GM08714 (cell line): ENCODE results near the gene KRT9.
"Not testable (repeated sequence)": the region's sequence is repeated elsewhere in the genome, so short reads cannot be mapped to it uniquely, and the experiment has no call there.

ENCODE experiments used
- H3K4me3 ChIP-seq: fragments of 200-500 bp; sonication (Bioruptor generic); 2 replicates; pipeline ENCODE4 v1.5.1; 2014; ENCODE audit warnings: mild to moderate bottlenecking, low read length, inconsistent platforms
- ZNF274 ChIP-seq: IDR thresholded peaks from 2 replicates; pipeline ENCODE4 v1.6.1; 2012; ENCODE audit warnings: mild to moderate bottlenecking, low read depth, low read length

Gene KRT9

GRCh38 chr17:41588126-41588810 lies 16.4 kb upstream of the KRT9 start:
- H3K4me3 ChIP-seq: no peak overlapping the region
- no peak for TF ChIP-seq ZNF274

GRCh38 chr17:41586863-41587495 lies 15.1 kb upstream of the KRT9 start, which contains the start of gene KRT14:
Gene KRT14 (minus strand): TSS chr17:41586895. CDS start chr17:41586834, 61 bp downstream.
- H3K4me3 ChIP-seq: no peak within 1 kb of the TSS
- no peak for TF ChIP-seq ZNF274

DNA sequence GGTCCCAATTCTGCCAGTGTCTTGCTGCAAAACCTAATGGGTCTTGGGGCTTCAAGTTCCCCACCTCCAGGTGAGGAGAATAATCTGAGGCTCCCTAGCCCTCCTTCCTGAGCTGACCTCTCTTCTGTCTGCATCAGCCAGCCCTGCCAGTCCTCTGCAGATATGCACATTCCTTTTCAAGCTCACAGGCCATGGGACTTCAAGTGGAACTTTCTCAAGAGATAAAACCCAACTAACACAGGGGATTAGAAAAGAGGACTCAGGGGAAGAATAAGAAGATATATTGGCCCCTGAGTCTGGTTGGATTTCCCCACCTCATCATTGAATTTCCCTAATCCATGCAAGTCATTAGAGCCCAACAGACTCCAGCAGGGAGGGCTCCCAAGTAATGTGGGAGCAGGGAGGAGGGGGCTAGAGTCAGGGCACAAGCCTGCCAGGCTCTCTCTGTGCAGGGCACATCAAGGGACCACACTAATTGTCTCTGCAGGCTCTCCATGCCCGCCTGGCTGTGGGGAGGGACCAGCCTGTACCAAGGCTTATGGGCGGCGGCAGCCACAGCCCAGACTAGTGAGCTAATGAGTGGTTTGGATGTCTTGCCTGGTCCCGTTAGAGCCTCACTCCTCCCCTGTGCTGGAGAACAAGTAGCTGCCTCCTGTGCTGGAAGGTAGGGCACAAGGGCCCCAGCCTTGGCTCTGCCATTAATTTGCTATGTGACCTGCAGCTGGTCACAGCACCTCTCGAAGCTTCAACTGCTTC lies 13.6 kb upstream of the KRT9 start:
- H3K4me3 ChIP-seq: no peak overlapping the region
- TF ChIP-seq ZNF274: no peak

- not testable (repeated sequence) for H3K4me3 ChIP-seq
These were observed 12.6 kb upstream of the KRT9 start for GRCh38 chr17:41584331-41584927.

- no peak overlapping the region for H3K4me3 ChIP-seq
- TF ChIP-seq ZNF274: no peak
These were observed 11.6 kb upstream of the KRT9 start for GRCh38 chr17:41583137-41584127.

DNA sequence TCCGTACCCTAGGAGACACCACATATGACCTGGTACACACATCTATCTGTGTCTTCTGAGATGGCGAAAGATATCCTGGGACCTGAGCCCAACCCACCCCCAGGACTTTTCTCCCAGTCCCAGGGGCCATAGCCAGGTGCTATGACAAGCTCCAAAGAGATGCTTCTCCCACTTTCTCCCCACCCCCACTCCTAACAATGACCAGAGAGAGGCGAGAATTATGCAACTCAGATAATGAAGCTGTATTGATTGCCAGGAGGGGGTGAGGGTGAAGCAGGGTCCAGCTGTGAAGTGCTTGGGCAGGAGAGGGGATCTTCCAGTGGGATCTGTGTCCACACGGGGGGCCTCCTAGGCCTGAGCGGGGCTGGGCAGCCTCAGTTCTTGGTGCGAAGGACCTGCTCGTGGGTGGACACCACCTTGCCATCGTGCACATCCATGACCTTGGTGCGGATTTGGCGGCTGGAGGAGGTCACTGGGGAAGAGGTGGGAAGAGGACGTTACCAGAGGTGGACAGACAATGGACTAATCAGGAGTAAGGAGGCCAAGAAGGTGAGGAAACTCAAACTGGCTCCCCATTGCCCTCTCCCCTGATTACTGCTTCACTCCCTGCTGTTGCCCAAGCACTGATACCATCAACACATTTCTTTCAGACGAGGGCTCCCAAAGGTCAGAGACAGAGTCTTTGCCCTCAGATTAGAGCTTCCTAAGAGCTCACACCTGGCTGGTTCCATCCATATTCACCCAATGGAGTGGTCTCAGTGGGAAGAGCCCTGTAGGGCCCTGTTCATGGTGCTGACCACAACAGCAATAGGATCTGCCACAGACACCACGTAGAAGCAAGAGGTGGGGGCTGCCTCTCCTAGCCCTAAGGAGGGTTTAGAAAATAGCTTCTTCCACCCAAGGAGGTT lies 10.5 kb upstream of the KRT9 start:
- not testable (repeated sequence) for H3K4me3 ChIP-seq

DNA sequence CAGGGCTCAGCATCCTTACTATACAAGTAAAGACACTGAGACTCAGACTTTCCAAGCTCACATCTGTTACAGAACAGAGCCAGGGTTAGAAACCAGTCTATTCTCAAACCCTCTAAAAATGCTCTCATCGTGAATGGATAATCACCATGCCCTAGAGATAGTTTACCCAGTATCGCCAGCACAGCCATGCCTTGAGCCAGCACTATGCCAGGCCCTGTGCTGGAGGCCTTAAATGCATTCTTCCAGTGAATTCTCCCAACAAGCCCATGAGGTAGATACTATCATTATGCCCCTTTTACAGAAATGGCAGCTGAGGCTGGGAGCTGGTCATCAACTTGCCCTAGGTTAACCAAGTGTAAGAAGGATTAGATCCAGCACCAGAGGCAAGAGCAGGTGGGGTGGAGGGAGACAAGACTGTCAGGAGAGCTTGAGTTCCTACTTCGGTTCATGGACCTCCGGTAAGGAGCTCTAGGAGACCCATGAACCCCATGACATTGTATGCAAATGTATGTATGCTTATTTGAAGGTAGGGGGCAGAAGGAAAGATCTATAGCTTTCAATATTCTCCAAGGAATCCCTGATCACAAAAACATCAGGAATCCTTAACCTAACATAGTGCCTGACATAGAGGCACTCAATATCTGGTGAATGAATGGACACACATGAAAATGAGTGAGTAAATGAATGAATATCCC lies 9.7 kb upstream of the KRT9 start:
- no peak overlapping the region for H3K4me3 ChIP-seq
- no peak for TF ChIP-seq ZNF274

GRCh38 chr17:41580687-41581365 lies 9.0 kb upstream of the KRT9 start:
- H3K4me3 ChIP-seq: no peak overlapping the region
- no peak for TF ChIP-seq ZNF274

DNA sequence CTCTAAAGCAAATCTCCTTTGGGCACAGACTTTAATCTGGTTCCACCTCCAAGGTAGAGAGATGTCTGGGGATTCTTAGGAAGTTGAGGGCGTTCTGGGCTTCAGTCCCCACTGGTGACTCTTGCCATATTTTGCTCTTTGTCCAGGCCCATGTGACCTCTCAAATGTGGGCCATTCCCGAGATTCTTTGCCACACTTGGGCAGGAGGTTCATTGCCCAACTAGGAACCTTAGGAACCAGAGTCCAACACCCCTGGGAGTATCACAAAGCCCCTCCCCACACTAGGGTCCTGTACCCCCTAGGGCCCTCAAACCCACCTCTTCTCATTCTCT lies 8.4 kb upstream of the KRT9 start:
- TF ChIP-seq ZNF274: no peak
- H3K4me3 ChIP-seq: no peak overlapping the region

- no peak for TF ChIP-seq ZNF274
- H3K4me3 ChIP-seq: no peak overlapping the region
These were observed 7.8 kb upstream of the KRT9 start for GRCh38 chr17:41579484-41580243.

GRCh38 chr17:41578971-41579370 lies 7.1 kb upstream of the KRT9 start:
- TF ChIP-seq ZNF274: no peak
- H3K4me3 ChIP-seq: no peak overlapping the region
